Hematopoietic multipotent progenitor cell treated with erythropoietin and hydrocortisone succinate and interleukin-3 and kit ligand, for 4 days (in vitro differentiated cells): ENCODE measurements around the gene NEO1.
"Not testable (repeated sequence)": the region's sequence is repeated elsewhere in the genome, so short reads cannot be mapped to it uniquely, and the experiment has no call there.

Experiments used
- DNase-seq: peaks from one replicate; pipeline ENCODE4 v3.0.0-alpha.2; 2015

The NEO1 gene

DNA sequence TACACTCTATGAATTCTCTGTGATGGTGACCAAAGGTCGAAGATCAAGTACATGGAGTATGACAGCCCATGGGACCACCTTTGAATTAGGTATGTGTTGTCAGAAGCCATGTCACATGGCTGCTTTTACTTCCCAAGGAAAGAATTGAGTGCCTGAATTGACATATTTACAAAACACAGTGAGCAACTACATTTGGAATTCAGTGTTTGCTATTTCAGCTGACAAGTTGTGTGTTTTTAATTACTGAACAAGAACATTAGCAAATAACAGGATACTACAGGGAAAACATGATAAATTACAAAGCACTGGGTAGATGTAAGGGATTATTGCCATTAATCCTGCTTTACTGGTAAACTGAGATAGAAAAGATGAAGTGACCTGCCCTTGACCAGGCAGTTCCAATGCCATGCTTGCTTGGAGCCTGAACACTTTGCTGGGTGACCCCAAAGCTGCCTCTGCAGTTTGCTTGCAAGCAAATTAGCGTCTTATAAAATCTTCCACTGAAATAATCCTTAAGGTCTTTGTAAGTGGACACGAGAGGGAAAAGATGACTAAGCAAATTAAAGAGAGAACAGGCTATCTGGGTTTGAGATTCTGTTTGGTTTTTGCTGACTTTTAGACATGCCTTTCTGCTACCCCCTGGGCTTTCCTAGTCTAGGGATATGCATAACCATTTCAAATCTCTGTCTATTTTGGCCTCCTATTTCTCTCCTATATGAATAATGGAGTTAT, 218.3 kb downstream of the NEO1 start:
- DNase-seq = no peak

DNA sequence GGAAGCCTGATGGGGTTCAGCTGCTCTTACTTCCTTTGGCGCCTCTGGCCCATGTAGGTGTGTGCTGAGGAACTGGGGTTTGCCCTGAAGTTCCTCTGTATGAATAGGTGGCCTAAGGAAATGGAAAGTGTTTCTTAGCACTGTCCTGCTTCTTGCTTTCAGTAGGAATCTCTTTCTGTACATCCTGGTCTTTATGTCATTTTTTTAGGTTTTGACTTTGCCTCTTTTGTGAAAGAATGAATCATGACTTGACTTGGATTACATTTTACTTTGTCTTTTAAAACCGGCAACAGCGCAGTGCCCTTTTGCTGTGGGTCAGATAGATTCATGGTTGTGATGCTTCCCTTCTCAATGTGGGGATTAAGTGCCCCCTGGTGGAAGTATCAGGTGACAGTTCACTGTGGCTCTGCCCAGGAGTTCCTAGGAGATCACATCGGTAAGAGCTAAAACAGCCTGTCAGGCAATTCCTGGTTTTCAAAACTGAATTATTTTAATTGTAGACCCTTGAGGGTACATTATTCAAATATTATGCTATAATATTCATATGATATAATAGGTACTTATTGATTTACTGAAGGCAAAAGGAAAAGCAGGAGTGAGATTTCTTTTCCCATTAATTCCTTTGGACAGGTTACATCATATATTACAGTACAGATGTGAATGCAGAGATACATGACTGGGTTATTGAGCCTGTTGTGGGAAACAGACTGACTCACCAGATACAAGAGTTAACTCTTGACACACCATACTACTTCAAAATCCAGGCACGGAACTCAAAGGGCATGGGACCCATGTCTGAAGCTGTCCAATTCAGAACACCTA, 221.1 kb downstream of the NEO1 start:
- peak; percentile 77 for DNase-seq

DNA sequence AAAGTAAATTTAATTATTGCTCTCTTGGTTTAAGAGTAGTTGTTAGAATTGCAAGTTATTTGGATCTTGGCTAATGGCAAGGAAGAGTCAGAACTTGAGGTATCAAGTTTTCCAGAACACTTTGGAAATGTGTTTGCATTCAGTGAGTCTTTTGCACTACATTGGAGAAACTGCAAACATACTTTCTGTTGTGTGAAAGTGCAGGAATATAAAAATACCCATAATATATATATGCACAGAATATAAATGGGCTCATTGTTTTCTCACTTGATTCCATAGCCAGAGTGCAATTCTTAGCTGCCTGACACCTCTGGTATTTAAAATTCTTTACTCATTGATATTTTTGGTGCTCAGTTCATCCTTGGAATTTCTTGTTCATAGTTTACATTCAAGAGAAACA, 223.6 kb downstream of the NEO1 start:
- no peak for DNase-seq

DNA sequence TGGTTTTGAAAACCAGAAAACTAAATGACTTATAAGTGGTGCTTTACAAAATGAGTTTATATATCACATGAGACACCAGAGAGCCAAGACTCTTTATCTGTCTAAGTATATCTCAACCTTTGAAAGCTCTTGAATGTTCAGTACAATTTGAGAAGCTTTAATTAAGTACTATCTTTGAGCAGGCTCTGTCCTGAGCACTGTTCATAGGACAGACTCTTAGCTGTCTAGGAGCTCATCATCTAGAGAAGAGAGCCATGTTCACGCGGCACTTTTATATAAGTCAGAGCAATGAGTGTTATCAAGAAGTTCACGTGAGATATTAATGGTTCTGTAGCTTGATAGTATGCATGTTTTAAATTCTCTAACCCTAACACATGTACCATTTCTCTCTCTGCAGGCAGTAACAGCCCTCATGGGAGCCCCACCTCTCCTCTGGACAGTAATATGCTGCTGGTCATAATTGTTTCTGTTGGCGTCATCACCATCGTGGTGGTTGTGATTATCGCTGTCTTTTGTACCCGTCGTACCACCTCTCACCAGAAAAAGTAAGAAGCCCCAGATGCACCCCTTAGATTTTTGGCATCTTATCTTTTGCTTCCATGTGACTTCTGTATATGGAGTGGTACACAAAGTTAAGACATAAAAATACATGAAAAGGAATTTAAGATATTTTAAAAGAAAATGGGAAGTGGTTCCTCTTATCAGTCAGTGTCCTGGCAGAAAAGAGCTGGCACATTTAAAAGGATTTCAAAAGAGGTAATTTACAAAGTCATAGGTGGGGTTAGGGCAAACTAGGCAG, 230.5 kb downstream of the NEO1 start:
- peak; percentile 54 for DNase-seq

DNA sequence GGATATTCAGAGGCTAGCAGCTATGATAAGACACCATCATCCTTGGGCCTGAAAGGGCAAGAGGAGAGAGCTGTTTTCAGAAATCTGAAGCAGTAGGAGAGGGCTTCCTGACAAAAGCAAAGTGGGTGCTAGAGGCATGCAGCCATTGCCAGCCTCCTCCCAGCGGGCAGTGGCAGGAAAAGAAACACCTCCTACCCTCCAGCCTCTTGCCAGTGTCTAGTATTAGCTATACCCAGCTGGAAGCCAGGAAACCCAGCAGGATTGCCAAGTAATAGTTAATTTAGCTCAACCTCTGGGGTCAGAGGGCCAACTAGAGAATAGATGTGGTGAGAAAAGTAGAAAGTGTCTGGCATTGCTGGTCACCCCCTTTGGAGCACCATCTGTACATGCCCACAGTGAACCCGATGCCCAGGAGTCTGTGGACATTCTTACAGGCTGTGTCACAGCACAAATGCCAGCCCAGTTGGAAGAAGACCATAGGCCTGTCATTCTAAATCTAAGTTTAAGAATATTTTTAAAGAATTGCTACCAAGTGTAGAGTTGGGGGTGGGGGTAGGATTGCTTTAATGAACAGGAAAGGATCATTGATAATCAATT, 231.2 kb downstream of the NEO1 start:
- no peak for DNase-seq

DNA sequence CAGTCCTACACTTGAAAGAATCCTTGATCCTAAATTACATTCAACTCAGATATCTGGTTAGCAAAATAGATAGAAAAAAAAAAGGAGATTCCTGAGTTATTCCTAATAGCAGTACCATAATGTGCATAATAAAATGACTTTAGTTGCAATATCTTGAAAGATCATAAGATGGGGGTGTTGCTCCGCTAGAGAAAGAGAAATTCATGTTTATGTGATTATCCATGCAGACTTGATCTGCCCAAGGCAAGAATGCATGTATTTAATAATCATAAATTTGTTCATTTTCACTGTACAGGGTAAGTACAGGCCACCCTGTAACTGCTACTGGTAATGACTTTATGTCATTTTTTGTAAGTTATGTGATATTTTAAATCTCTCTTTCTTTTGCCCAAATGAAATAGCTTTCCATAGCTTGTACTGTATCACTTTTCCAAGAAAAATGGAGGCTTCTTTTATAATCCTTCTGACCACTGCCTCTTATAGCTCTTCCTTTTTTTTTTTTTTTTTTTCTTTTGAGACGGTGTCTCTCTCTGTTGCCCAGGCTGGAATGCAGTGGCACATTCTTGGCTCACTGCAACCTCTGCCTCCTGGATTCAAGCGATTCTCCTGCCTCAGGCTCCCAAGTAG, 231.9 kb downstream of the NEO1 start:
- peak; percentile 62 for DNase-seq

DNA sequence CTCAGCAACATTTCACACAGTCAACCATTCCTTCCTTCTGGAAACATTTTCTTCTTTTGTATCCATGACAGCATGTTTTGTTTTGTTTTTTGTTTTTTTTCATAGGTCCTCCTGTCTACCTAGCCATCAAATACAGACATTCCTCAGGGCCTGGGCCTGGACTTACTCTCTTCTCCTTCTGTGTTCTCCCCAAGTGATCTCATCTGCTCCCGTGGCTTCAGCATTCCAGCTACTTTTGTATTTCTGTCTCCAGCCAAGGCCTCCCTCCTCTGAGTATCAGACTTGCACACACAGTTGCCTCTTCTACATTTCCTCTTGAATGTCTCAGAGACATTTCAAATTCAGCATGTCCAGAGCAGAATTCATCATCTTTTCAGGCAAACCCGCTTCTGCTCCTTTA, 234.0 kb downstream of the NEO1 start:
- DNase-seq = no peak

DNA sequence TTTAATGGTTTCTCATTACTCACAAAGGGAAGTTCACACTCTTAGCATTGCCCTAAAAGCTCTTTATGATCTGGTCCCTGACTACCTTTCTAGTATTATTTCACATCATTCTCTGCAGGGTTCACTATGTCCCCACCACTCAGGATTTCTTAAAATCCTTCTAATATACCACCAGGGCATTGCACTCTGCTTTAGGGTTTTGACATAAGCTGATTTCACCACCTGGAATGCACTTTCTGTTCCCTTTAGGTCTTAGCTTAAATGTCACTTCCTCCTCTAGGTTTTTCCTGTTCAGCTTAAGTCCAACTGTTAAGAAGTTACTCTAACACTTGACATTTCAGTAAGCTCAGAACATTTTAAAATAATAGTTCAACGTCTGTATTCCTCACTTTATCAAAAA, 234.8 kb downstream of the NEO1 start:
- DNase-seq = peak; percentile 35

DNA sequence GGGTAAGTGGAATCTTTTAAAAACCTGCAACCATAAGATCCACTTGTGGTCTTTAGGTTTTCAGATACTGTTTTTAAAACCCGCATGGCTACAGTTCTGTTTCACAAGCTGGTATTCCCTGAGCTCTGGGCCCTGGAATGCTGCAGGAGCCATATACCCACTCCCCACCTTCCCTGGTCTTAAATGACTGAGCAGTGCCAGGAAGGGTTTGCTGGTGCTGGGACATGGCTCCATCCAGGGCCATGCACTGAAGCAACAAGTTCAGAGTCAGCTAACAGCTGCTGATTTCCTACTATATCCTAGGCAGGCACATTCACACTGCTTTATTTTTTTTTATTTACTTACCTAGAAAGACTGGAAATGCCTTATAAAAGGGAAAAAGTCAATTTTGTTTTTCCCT, 239.2 kb downstream of the NEO1 start:
- no peak for DNase-seq

DNA sequence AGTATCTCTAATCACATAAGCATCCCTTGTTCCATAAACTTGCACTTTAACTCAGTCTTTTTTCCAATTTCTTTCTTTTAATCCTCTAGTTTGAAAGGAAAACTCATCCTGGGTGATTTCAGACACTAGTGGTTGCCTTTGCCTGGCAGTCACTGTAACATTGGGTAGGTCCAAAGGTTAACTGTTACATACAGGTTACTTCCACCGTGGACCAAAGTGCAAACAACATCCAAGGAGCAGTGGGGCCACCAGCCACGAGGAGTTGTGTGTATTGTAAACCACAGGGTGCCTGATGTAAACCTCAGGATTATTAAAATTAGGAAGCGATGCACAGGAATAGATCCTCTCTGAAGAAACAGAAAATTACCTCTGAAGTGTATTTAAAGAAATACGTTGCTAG, 241.5 kb downstream of the NEO1 start:
- no peak for DNase-seq

DNA sequence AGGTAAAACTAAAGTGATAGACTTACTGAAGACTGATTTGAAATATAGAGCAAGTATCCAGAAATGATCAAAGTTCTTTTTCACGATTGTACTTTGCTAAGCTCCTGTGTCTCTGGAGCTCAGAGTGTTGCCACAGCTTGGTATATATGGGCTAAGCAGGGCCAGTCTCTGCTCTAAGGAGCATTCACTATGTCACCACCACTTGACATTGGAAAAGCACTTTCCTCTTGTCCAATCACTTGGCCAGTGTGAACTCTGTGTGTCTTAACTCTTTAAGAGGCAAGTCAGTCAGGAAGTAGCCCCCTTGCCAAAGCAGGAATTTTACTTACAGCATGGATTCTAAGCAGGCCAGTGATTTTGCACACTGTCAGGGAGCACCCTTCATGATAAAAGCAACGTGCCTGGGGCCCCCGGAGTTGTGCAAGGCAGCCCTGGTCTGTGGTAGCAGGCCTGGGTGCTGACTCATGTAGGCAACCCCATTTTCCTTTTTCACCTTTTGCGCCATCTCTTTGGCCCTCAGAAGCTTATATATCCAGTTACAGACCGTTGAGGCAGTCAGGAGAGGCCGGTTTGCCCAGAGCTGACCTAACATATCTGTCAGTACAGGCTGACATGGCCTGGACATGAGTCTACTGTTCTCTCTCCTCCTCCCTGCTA, 243.5 kb downstream of the NEO1 start:
- peak; percentile 60 for DNase-seq

DNA sequence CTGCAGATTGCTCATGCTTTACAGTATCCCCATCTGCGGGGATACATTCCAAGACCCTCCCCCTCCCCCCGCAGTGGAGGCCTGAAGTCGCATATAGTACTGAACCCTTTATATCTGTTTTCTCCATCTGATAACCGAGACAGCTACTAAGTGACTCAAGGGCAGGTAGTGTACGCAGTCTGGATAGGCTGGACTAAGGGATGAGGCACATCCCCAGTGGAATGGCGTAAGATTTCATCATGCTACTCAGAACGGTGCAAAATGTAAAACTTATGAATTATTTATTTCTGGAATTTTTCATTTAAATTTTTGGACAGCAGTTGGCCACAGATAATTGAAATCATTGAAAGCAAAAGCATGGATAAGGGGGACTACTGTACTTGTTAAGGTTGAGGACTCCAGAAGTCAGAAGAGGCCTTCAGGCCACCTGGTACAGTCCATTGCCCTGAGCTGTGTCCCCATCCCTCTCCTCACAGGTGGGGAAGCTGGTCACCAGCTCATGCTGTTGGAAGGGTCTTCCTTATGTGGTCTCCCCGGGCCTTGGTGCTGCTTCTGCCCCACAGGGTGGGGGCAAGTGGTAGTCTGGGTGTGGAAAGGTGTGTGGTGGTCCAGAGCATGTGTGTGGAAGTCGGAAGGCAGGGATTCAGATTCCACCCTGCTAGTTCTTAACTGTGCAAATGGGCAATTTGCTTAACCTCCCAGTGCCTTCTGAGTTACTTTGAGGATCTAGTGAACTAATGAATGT, 244.5 kb downstream of the NEO1 start:
- no peak for DNase-seq

DNA sequence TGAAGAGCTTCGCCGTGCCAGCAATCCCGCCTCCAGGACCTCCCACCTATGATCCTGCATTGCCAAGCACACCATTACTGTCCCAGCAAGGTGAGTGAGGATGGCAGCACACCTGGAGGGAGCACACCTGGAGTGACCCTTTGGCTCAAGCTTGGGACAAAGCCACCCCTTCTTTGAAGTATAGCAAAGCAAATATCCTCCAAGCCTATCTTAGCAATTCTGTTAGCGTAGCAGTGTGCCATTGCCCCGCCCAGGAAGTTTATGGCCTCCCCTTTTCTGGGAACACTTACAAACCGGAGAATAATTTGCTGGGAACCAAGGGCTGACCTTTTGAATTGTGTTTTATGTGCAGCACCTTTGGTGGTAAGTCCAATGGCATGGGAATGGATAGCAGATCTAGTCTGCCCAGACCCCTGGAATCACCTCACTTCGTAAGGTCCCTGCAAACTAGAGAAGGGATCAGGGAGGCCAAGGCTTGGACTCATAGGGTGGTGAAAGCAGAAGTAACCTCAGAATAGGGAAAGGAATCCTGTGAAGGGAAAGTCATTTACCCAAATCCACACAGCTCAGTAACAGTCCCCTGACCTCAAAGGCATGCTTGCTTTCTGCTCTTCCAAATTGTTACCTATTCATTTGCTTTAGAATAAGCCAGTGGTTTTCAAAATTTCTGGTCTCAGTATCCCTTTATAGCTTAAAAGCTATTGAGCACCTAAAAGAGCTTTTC, 246.4 kb downstream of the NEO1 start:
- no peak for DNase-seq

DNA sequence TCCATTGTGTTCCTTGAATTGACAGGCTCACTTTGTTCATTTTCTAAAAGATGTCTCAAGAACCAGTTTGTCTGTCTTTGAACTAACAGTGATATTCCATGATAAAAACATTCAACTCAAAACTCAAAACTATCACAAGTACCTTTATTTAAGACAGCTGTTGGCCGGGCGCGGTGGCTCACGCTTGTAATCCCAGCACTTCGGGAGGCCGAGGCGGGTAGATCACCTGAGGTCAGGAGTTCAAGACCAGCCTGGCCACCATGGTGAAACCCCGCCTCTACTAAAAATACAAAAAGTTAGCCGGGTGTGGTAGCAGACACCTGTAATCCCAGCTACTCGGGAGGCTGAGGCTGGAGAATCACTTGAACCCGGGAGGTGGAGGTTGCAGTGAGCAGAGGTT, 248.0 kb downstream of the NEO1 start:
- not testable (repeated sequence) for DNase-seq

DNA sequence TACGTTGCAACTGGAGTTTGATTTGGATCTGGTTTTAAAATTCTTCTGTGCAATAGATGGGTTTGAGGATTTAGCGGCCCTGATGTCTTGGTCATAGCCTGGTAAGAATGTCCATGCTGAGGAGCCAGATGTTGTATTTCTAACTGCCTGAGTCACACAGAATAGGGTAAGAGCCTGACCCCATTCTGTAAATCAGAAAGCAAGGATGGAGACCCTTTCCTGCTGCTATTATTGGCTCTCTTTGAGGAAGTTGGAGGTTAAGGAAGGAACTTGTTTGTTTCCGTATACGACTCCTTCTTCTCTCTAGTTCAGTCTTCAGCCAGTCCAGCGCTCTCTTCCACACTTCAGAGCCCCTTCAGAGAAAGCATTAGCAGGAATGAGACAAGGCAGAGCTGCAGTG, 251.4 kb downstream of the NEO1 start:
- peak; percentile 3 for DNase-seq

DNA sequence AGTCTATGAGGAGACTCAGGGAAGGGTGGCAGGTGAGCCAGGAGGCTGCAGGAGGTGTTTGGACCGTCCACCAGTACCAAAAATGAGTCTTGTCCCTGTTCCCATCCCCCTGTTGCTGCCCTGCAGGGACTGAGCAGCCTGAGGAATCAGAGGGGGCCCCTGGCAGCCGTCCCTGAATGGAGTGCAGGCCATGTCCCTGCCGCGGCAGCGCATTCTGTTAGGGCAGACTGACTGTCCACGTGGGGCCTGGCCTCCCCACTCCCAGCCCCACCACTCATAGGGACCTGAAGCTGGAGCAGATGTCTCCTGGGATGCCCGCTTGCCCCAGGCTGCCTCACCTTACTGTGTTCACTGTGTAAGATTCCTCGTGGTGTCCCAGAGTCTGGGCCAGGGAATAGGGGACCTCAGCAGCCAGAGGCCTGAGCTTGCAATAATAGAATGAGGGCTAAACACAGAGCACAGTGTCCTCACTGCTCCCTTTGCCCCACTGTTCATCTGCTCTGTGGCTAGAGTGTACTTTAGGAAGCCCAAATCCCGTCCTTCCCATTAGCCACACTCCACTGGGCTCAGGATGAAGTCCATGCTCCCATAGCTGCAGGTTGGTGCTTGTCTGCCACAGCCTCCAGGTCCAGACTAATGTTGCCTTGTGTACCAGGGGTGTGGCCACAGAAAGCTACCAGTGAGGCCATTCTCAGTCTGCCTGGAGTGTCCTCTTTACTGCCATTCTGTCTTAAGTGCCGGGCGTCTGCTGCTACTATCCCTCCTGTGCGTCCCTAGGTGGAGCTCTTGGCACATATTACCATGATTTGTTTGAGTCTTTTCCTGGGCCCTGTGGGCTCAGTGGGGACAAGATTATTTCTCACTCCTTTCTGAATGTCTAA, 253.3 kb downstream of the NEO1 start:
- DNase-seq = peak; percentile 79

DNA sequence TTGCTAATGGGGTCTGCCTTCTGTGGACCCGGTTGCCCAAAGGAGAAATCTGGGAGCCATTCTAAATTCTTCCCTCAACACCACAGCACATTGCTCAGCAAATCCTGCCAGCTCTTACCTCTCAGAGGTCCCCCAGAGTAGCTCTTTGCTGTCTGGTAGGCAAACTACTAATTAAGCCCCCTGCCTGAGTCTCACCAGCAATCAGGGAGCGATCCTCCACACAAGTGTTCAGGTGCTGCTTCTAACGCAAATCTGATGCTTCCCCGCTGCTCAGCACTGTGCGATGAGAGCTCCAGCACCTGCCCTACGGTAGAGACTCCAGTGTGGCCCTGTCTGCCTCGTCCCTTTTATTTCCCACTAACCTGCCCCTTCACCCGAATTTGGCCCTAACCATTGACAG, 256.0 kb downstream of the NEO1 start:
- DNase-seq = no peak

DNA sequence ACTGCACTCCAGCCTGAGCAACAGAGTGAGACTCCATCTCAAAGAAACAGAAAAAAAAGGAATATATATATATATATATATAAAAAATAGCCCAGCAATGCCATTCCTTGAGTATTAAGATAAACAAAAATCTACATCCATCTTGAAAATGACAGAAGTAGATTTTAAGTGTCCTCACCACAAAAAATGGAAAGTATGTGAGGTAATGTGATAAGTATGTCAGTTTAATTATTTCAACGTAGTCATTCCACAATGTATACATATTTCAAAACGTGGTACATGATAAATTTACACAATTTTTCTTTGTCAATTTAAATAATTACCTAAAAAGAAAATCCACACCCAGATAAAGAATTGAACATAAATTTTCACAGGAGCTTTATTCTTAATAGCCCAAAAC, 261.6 kb downstream of the NEO1 start:
- DNase-seq = no peak

DNA sequence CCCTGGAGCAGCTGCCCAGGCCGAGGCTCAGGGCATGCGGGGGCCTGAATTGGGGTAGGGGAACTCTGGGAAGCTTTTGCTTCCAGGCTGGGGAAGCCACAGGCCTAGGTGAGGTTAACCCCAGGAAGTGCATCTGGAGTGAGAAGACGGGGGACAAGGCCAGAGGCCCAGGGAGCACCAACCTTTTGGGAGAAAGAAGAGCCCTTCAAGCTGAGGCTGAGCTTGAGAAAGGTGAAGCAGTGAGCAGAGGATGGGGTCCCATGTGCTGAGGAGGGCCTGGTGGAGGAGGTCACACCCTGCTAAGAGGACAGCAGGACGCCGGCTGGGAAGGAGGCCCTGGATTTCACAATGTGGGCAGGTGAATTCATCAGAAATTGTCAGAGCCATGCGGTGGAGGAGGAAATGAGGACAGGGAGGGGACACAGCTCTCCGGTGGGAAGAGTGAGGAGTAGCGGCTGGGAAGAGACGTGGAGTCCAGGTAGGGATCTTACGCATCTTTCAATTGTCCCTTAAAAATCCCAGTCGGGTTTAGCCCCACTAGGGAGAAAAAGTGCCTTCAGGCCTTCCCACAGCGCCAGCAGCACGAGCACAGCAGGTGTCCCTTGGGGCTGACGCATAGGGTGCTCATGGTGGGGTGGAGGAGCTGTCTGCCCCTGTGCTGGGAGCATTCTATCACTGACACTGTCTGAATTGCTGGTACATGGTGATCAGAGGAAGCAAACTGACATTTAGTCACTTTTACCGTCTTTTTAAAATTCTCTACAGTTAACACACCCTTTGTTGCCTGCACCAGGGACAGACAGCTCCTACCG, 265.6 kb downstream of the NEO1 start:
- no peak for DNase-seq
